Raji (cell line): ENCODE data around the gene OR1D5.

Source experiments
- POLR2A ChIP-seq: IDR thresholded peaks from 2 replicates; pipeline ENCODE4 v1.6.1; 2011; ENCODE audit warnings: low read depth, low read length, control low read depth; ENCODE audit not compliant: insufficient read depth

Gene OR1D5

DNA sequence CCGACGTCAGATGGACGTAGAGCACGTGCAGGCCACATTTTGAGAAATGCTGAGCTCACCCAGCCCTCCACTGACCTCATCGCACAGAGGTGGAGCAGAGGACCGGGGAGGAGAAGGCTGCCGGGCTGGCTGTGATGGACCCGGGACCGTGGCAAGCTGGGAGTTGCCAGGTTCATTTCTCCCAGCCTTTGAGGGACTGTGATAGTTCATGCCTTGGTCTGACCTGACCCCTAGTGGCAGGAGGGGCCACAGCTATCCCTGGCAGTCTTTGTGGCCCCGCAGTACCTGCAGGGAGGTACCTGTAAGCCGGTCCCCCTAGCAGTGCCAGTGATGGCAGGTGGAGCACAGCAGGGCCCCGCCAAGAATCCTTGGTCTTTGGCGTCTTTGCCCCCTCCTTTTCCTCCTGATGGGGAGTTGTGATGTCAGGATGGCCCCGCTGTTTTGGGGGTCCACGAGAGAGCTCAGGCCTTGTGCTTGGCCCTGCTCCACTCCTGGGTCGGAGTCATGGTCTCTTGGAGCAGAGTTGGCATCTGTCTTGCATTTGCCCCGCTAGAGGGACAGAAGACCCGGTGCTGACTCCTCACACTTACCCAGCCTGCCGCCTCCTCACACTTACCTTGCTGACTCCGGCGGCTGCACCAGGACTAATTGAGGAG, 50.4 kb downstream of the OR1D5 start:
- no peak for TF ChIP-seq POLR2A
